HCT116 (cell line): ENCODE data around the gene KLHL3. TPM values are rescaled to one million over a fixed set of nuclear protein-coding genes. Genes with fewer than 3 reads are reported as not detected.

Experiments used
- ATAC-seq: fragments of 200-7000 bp; cut with Tn5 transposase; 2 replicates; pipeline ENCODE4 v1.9.1; 2020; ENCODE audit warnings: mild to moderate bottlenecking, moderate library complexity
- BruUV-seq: library from RNA; stranded (reverse); fragments of 400-500 nt; replicated peaks from 2 replicates; lab custom pipeline; 2021; lab: Mats Ljungman, UMichigan
- CTCF ChIA-PET: fragments of 300-600 bp; sonication (Branson Sonifier 250); formaldehyde crosslinking; loops from one replicate; lab custom pipeline; 2021; ENCODE audit warnings: antibody characterized with exemption; lab: Charles Lee
- POLR2A ChIA-PET: fragments of 300-600, 350-600 bp; sonication (Branson Sonifier 250); formaldehyde crosslinking; loops from one replicate; lab custom pipeline; 2021; ENCODE audit warnings: antibody characterized with exemption; lab: Charles Lee
- RAD21 ChIA-PET, 2 experiments: fragments of 300-600 bp; sonication (Branson Sonifier 250); formaldehyde crosslinking; loops; one replicate each; lab custom pipeline; 2023; ENCODE audit warnings: low total read pairs in 2 of 2; ENCODE audit not compliant: uncharacterized antibody in 2 of 2, unreplicated experiment in 2 of 2, low non-redundant PET in 1 of 2; lab: Charles Lee
- DNase-seq: peaks from one replicate; pipeline ENCODE4 v3.0.0-alpha.2; 2010; ENCODE audit warnings: low read depth, low spot score
- H2AFZ ChIP-seq: fragments of 200-600 bp; shearing (Covaris generic), sonication (generic); 2 replicates; pipeline ENCODE4 v1.6.1; 2017; ENCODE audit warnings: low read depth, mixed run types, mixed read lengths, antibody characterized with exemption, low read length; ENCODE audit not compliant: poor library complexity, severe bottlenecking
- H3K27ac ChIP-seq: 2 replicates; pipeline ENCODE4 v1.5.1; 2012; ENCODE audit warnings: low read depth, low read length
- H3K27me3 ChIP-seq: fragments of 200-600 bp; sonication (generic); 2 replicates; pipeline ENCODE4 v1.6.1; 2016; ENCODE audit warnings: mixed run types, low read length, mixed read lengths; ENCODE audit not compliant: insufficient read depth
- H3K36me3 ChIP-seq, 2 experiments: fragments of 200-500 bp in 1 of 2; fragments of 200-600 bp in 1 of 2; sonication (Bioruptor generic) in 1 of 2; sonication (generic) in 1 of 2; 2 replicates each; pipeline versions ENCODE4 v1.5.1 to v1.6.1; 2014 to 2016; ENCODE audit warnings: low read length in 2 of 2, inconsistent platforms in 1 of 2, mixed read lengths in 1 of 2, mixed run types in 1 of 2; ENCODE audit not compliant: insufficient read depth in 2 of 2, control insufficient read depth in 1 of 2
- H3K4me1 ChIP-seq, 2 experiments: fragments of 200-600 bp in 1 of 2; sonication (generic) in 1 of 2; 2 replicates each; pipeline versions ENCODE4 v1.5.1 to v1.6.1; 2012 to 2017; ENCODE audit warnings: low read length in 2 of 2, inconsistent platforms in 1 of 2, mild to moderate bottlenecking in 1 of 2, mixed read lengths in 1 of 2, mixed run types in 1 of 2, moderate library complexity in 1 of 2; ENCODE audit not compliant: insufficient read depth in 2 of 2, control insufficient read depth in 1 of 2
- H3K4me2 ChIP-seq: fragments of 200-600 bp; sonication (generic); 2 replicates; pipeline ENCODE4 v1.6.1; 2017; ENCODE audit warnings: mixed run types, low read length, mixed read lengths
- H3K4me3 ChIP-seq, 2 experiments: fragments of 200-600 bp in 1 of 2; sonication (generic) in 1 of 2; replicated peaks in 1 of 2; 2 replicates each; pipeline ENCODE4 v1.5.1; 2011 to 2016; ENCODE audit warnings: low read length in 2 of 2, control low read depth in 1 of 2, low read depth in 1 of 2, mild to moderate bottlenecking in 1 of 2, mixed read lengths in 1 of 2, mixed run types in 1 of 2
- H3K79me2 ChIP-seq: fragments of 200-600 bp; sonication (generic); 2 replicates; pipeline ENCODE4 v1.6.1; 2017; ENCODE audit warnings: mild to moderate bottlenecking, mixed run types, low read length, moderate library complexity, mixed read lengths; ENCODE audit not compliant: insufficient read depth
- H3K9ac ChIP-seq: fragments of 200-600 bp; sonication (generic); 2 replicates; pipeline ENCODE4 v1.6.1; 2016; ENCODE audit warnings: low read length, mixed read lengths
- H3K9me2 ChIP-seq: fragments of 200-600 bp; sonication (generic), shearing (Covaris generic); 2 replicates; pipeline ENCODE4 v1.6.1; 2017; ENCODE audit warnings: mixed run types, mild to moderate bottlenecking, moderate library complexity; ENCODE audit not compliant: insufficient read depth
- H3K9me3 ChIP-seq, 2 experiments: fragments of 200-500 bp in 1 of 2; fragments of 200-600 bp in 1 of 2; sonication (Bioruptor generic) in 1 of 2; sonication (generic) in 1 of 2; 2 replicates each; pipeline ENCODE4 v1.6.1; 2014 to 2017; ENCODE audit warnings: low read length in 2 of 2, mixed read lengths in 2 of 2, inconsistent platforms in 1 of 2, low read depth in 1 of 2, mild to moderate bottlenecking in 1 of 2, mixed run types in 1 of 2, moderate library complexity in 1 of 2; ENCODE audit not compliant: control insufficient read depth in 1 of 2, insufficient read depth in 1 of 2
- H4K20me1 ChIP-seq: fragments of 200-600 bp; sonication (generic), shearing (Covaris generic); 2 replicates; pipeline ENCODE4 v1.6.1; 2017; ENCODE audit warnings: mixed run types, mild to moderate bottlenecking, moderate library complexity; ENCODE audit not compliant: insufficient read depth
- CTCF ChIP-seq, 3 experiments: fragments of 200-600 bp in 1 of 3; sonication (generic) in 1 of 3; IDR thresholded peaks in 2 of 3; conservative IDR thresholded peaks in 1 of 3; 2 replicates each; pipeline ENCODE4 v1.5.1; 2012 to 2017; ENCODE audit warnings: low read depth in 2 of 3, low read length in 2 of 3, antibody characterized with exemption in 1 of 3, borderline replicate concordance in 1 of 3, control low read depth in 1 of 3, mild to moderate bottlenecking in 1 of 3, mixed read lengths in 1 of 3, mixed run types in 1 of 3, moderate library complexity in 1 of 3; ENCODE audit not compliant: insufficient read depth in 1 of 3
- EGR1 ChIP-seq: IDR thresholded peaks from 2 replicates; pipeline ENCODE4 v1.6.1; 2012; ENCODE audit warnings: low read depth
- EZH2 ChIP-seq: fragments of 200-600 bp; sonication (generic); IDR thresholded peaks from 2 replicates; pipeline ENCODE4 v1.6.1; 2017; ENCODE audit warnings: antibody characterized with exemption, mixed run types
- FOSL1 ChIP-seq: IDR thresholded peaks from 2 replicates; pipeline ENCODE4 v1.6.1; 2012; ENCODE audit warnings: low read depth
- JUND ChIP-seq: IDR thresholded peaks from 2 replicates; pipeline ENCODE4 v1.6.1; 2012
- POLR2A ChIP-seq: IDR thresholded peaks from 2 replicates; pipeline ENCODE4 v1.7.0; 2011; ENCODE audit warnings: borderline replicate concordance; ENCODE audit not compliant: insufficient read depth, insufficient read length; ENCODE audit errors: extremely low read depth
- POLR2AphosphoS5 ChIP-seq: IDR thresholded peaks from 2 replicates; pipeline ENCODE4 v1.6.1; 2011; ENCODE audit warnings: mild to moderate bottlenecking, low read depth, low read length, moderate library complexity
- RAD21 ChIP-seq: IDR thresholded peaks from 2 replicates; pipeline ENCODE4 v1.6.1; 2012; ENCODE audit warnings: low read depth, mild to moderate bottlenecking
- REST ChIP-seq: IDR thresholded peaks from 2 replicates; pipeline ENCODE4 v1.6.1; 2012; ENCODE audit warnings: low read depth
- YY1 ChIP-seq: IDR thresholded peaks from 2 replicates; pipeline ENCODE4 v1.6.1; 2011; ENCODE audit warnings: low read length, low read depth, moderate library complexity, mild to moderate bottlenecking; ENCODE audit not compliant: insufficient replicate concordance; ENCODE audit errors: extremely low read depth
- ZNF274 ChIP-seq: fragments of 200-500 bp; sonication (Bioruptor generic); IDR thresholded peaks from 2 replicates; pipeline ENCODE4 v1.6.1; 2014; ENCODE audit warnings: mild to moderate bottlenecking, low read depth, low read length, inconsistent platforms
- intact Hi-C: fragments of 100-400 bp; cut with micrococcal nuclease; formaldehyde crosslinking; loops from 2 replicates; pipeline ENCODE4 v1.10.0; 2022
- total RNA-seq: library from RNA; stranded (reverse); gene quantifications from one replicate; pipeline ENCODE4 v1.2.1, GENCODE V29; 2021; ENCODE audit not compliant: unreplicated experiment

KLHL3 gene
- total RNA-seq, 1 experiment from 2014 or later, result not detected

GRCh38 chr5:137778772-137779564 lies 43.1 kb upstream of the KLHL3 start:
- no peak overlapping the region for H3K4me3 ChIP-seq
- TF ChIP-seq REST (no peak), POLR2AphosphoS5 (no peak), POLR2A (no peak), FOSL1 (no peak), EZH2 (no peak), YY1 (no peak), EGR1 (no peak), RAD21 (peak; percentile 82), ZNF274 (no peak), JUND (no peak), CTCF (IDR thresholded peaks at IDR 0.05 in 2 of 3, conservative IDR thresholded peaks at IDR 0.05 in 1 of 3; ENCODE audit: borderline replicate concordance in 1 of 3, insufficient read depth in 1 of 3, low read depth in 2 of 3, low read length in 2 of 3) (peak; percentile 58 to 91 (median 67))
- no TSS peak for BruUV-seq
- ATAC-seq, result peak; percentile 74
- no peaks in the 10 kb centered on the region for H3K4me1 ChIP-seq
- DNase-seq, result peak; percentile 44
- H3K9ac ChIP-seq, result no peak overlapping the region
- H3K4me2 ChIP-seq, result no peak overlapping the region
- no peaks in the 10 kb centered on the region for H3K79me2 ChIP-seq
- H3K9me2 ChIP-seq, result no peaks in the 10 kb centered on the region
- H3K36me3 ChIP-seq, result no peaks in the 10 kb centered on the region
- H3K27me3 ChIP-seq, result no peaks in the 10 kb centered on the region
- RAD21 ChIA-PET, result interaction anchor here (0.9 to 1.3 kb wide), 4 partner anchors 37 to 354 kb away, joined by 3 to 7 read pairs (median 4); no protein-coding TSS in a partner anchor
- CTCF ChIA-PET, result interaction anchor here (0.7 to 2.9 kb wide), 43 partner anchors 9 to 354 kb away, joined by 3 to 28 read pairs (median 5); partner anchors contain the start of genes HNRNPA0 and MYOT
- POLR2A ChIA-PET, result interaction anchor here (0.6 to 1.0 kb wide), 2 partner anchors 354 to 1553 kb away, joined by 4 read pairs; no protein-coding TSS in a partner anchor
- no peaks in the 10 kb centered on the region for H4K20me1 ChIP-seq
- no peaks in the 10 kb centered on the region for H3K9me3 ChIP-seq
- intact Hi-C loops, result loop anchor here (1.0 to 2.0 kb wide), 2 partner anchors 43 to 290 kb away; no protein-coding TSS in a partner anchor
- peak overlapping the region; percentile 81 for H2AFZ ChIP-seq
- H3K27ac ChIP-seq, result no peak overlapping the region
